Muscle of leg (tissue), 11 donors: ENCODE data around the gene CDRT15. TPM values are rescaled to one million over a fixed set of nuclear protein-coding genes. Genes with fewer than 3 reads are reported as not detected.
"Not testable (repeated sequence)": the region's sequence is repeated elsewhere in the genome, so short reads cannot be mapped to it uniquely, and the experiment has no call there.

ENCODE experiments used
- DNase-seq: peaks from one replicate; pipeline ENCODE4 v3.0.0; 2013
- H3K27ac ChIP-seq: one replicate; pipeline ENCODE4 v1.5.1; 2013; ENCODE audit warnings: mild to moderate bottlenecking, low read length, control low read depth
- H3K27me3 ChIP-seq: one replicate; pipeline ENCODE4 v1.6.1; 2013; ENCODE audit warnings: low read length; ENCODE audit not compliant: control insufficient read depth, insufficient read depth
- H3K36me3 ChIP-seq: one replicate; pipeline ENCODE4 v1.6.1; 2013; ENCODE audit warnings: low read length; ENCODE audit not compliant: control insufficient read depth, insufficient read depth
- H3K4me1 ChIP-seq: one replicate; pipeline ENCODE4 v1.6.1; 2013; ENCODE audit warnings: low read length; ENCODE audit not compliant: control insufficient read depth, insufficient read depth
- H3K4me3 ChIP-seq: one replicate; pipeline ENCODE4 v1.5.1; 2013; ENCODE audit warnings: low read length, control low read depth
- H3K9me3 ChIP-seq: replicated peaks from 2 replicates; pipeline ENCODE4 v1.6.1; 2013; ENCODE audit warnings: low read depth, low read length; ENCODE audit not compliant: control insufficient read depth
- WGBS: methylation state at CpG from one replicate; pipeline ENCODE4 v1.1.5; 2013; ENCODE audit warnings: missing lambda C conversion rate; ENCODE audit not compliant: insufficient coverage; 5-methylcytosine and 5-hydroxymethylcytosine counted together
- polyA plus RNA-seq, 8 donors: library from polyadenylated mRNA; unstranded; fragments of 120-200 nt; gene quantifications; one replicate each; pipeline versions ENCODE4 v1.2.1 to v1.2.3, GENCODE V29; 2013; ENCODE audit warnings: inconsistent platforms in 1 of 8, low replicate concordance in 1 of 8; ENCODE audit not compliant: insufficient read length in 8 of 8, insufficient read depth in 1 of 8
- total RNA-seq: library from RNA; stranded (reverse); fragments of 120-200 nt; gene quantifications from one replicate; pipeline ENCODE4 v1.2.4, GENCODE V29; 2013

Gene CDRT15
- total and polyA plus RNA-seq, 9 donors: 0.23 to 1.1 (median 0.43) TPM; not detected in 1

DNA sequence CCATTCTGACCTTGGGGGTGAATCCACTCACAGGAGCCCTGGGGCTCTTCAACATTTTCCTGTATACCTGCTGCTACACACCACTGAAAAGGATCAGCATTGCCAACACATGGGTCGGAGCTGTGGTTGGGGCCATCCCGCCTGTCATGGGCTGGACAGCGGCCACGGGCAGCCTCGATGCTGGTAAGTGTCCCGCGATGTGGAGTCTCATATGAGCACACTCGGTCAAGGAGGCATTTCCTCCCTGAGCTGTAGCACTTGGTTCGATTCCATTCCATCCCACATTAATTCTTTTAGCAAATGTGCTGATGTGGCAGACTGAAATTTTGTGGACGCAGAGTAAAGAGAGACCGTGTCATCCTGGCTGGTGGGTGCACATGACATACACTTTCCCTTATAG, 44.6 kb downstream of the CDRT15 start:
- H3K27me3 ChIP-seq, H3K36me3 ChIP-seq, H3K4me1 ChIP-seq, H3K27ac ChIP-seq, H3K4me3 ChIP-seq, H3K9me3 ChIP-seq, DNase-seq: not testable (repeated sequence)
- WGBS: no CpG with 5 or more reads among the region's 11 CpGs

DNA sequence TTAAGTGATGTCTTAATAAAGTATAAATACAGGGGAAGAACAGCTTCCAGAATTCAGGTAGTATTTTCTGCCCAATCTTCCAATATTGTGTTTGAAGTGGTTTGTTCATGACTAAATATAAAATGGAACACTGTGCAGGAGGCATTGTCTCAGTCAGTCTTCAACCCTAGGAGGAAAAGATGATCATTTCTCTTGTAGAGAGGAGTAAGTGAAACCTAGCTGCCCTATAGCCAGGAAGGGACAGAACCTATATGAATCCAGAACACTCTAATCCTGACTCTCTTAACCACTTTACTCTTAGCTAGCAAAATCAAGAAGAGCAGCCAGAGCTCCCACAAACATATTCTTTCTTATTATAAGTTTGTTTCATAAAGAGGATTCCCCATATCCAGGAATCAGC, 45.2 kb downstream of the CDRT15 start:
- DNase-seq, H3K9me3 ChIP-seq, H3K4me3 ChIP-seq, H3K36me3 ChIP-seq, H3K27ac ChIP-seq, H3K27me3 ChIP-seq, H3K4me1 ChIP-seq: not testable (repeated sequence)

DNA sequence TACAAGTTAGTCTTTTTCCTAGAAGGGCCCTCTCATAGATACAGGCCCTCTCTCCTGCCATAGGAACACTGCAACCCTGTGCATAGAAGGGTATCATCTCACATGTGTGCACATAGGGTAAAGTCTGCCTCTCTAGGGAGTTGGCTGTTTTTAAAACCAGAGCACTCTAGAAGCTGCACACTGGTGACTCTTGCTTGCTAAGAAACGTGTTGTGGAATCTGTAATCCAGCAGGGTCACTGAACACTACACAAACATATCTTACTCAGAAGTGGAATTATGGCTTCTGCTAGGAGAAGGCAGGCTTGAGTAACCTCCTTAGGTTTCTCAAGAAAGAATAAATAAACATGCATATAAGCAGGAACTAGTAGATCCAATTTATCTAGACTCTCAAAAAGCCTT, 45.9 kb downstream of the CDRT15 start:
- DNase-seq, H3K27me3 ChIP-seq, H3K36me3 ChIP-seq, H3K27ac ChIP-seq, H3K4me3 ChIP-seq, H3K4me1 ChIP-seq, H3K9me3 ChIP-seq: not testable (repeated sequence)
- no CpG with 5 or more reads among the region's 1 CpG for WGBS

DNA sequence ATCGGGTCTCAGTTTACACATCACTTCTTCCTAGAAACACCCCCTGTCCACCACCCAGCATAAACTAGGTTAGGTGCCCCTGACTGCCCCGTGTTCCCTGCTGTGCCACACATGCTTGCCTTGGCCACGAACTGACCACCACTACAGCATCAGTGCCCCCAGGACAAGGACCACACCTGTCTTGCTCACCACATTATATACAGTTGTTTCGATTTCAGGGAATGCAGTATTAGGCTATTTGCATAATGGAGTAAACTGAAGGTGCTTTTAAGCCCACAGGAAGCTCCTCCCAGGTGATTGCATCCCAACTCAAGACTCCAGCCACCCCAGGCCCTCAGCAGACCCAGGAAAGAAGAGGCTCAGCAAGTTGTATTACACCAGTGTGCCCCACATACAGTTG, 50.2 kb downstream of the CDRT15 start:
- WGBS: no CpG with 5 or more reads among the region's 4 CpGs
- not testable (repeated sequence) for H3K27ac ChIP-seq, H3K27me3 ChIP-seq, H3K36me3 ChIP-seq, H3K9me3 ChIP-seq, H3K4me1 ChIP-seq, H3K4me3 ChIP-seq, DNase-seq

Other genes starting within 250 kb of the CDRT15 start
- 13.9 TPM for gene COX10, start 167.4 kb downstream of the CDRT15 start, total RNA-seq
- 10 to 100 TPM; 11.4 to 16.1 (median 14.1) TPM for gene COX10, start 167.4 kb downstream of the CDRT15 start, polyA plus RNA-seq
- gene HS3ST3B1, start 64.2 kb upstream of the CDRT15 start, total RNA-seq: 1.6 TPM
- 1 to 10 TPM; 1.0 to 4.6 (median 2.3) TPM for gene HS3ST3B1, start 64.2 kb upstream of the CDRT15 start, polyA plus RNA-seq